NT2/D1 (cell line): ENCODE data around the gene C15orf62.

Experiments
- DNase-seq: peaks from one replicate; pipeline ENCODE4 v3.0.0-alpha.2; 2011; ENCODE audit warnings: low read depth, low spot score
- H3K27me3 ChIP-seq: 2 replicates; pipeline ENCODE4 v1.6.0; 2011; ENCODE audit warnings: mild to moderate bottlenecking; ENCODE audit not compliant: insufficient read length, insufficient read depth
- H3K36me3 ChIP-seq: 2 replicates; pipeline ENCODE4 v1.6.1; 2011; ENCODE audit warnings: mild to moderate bottlenecking, low read length, mixed read lengths; ENCODE audit not compliant: insufficient read depth, insufficient read length
- H3K4me1 ChIP-seq: 2 replicates; pipeline ENCODE4 v1.5.1; 2011; ENCODE audit not compliant: insufficient read depth, insufficient read length
- H3K4me3 ChIP-seq: 2 replicates; pipeline ENCODE4 v1.5.1; 2011; ENCODE audit warnings: low read depth; ENCODE audit not compliant: insufficient read length
- H3K9ac ChIP-seq: 2 replicates; pipeline ENCODE4 v1.6.0; 2011; ENCODE audit warnings: low read depth; ENCODE audit not compliant: insufficient read length
- H3K9me3 ChIP-seq: 2 replicates; pipeline ENCODE4 v1.5.1; 2011; ENCODE audit warnings: mild to moderate bottlenecking, low read length; ENCODE audit not compliant: insufficient read depth
- SUZ12 ChIP-seq: IDR thresholded peaks from 2 replicates; pipeline ENCODE4 v1.6.1; 2011; ENCODE audit not compliant: insufficient read length, insufficient read depth; ENCODE audit errors: extremely low read depth
- YY1 ChIP-seq: IDR thresholded peaks from 2 replicates; pipeline ENCODE4 v1.6.1; 2011; ENCODE audit not compliant: insufficient read length, insufficient read depth
- ZNF274 ChIP-seq: IDR thresholded peaks from 2 replicates; pipeline ENCODE4 v1.6.1; 2011; ENCODE audit warnings: mild to moderate bottlenecking, low read depth, low read length

Gene C15orf62

DNA sequence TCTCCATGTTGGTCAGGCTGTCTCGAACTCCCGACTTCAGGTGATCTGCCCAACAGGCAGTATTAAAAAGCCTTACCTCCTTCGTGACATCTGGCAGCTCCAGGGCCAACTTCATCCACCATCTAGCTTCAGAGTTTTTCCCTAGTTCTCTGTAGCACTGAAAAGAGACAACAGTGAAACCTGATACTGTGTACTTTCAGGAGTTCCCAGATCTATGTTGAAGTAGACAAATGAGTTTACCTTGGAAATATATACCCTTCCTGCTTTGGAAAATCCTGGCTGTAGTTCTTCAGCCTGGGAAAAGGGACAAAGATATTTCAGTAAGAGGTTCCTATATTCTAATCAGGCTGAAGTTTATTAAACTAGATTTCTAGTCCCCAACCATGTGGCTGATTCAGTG, 32.7 kb upstream of the C15orf62 start:
- TF ChIP-seq ZNF274: no peak
- no peak for TF ChIP-seq YY1
- TF ChIP-seq SUZ12: no peak
- no peak overlapping the region for H3K9ac ChIP-seq
- no peaks in the 10 kb centered on the region for H3K27me3 ChIP-seq
- H3K4me1 ChIP-seq: no peaks in the 10 kb centered on the region
- no peak for DNase-seq
- H3K9me3 ChIP-seq: no peaks in the 10 kb centered on the region
- no peak overlapping the region for H3K4me3 ChIP-seq
- H3K36me3 ChIP-seq: peaks cover 65% of the 10 kb centered on the region

DNA sequence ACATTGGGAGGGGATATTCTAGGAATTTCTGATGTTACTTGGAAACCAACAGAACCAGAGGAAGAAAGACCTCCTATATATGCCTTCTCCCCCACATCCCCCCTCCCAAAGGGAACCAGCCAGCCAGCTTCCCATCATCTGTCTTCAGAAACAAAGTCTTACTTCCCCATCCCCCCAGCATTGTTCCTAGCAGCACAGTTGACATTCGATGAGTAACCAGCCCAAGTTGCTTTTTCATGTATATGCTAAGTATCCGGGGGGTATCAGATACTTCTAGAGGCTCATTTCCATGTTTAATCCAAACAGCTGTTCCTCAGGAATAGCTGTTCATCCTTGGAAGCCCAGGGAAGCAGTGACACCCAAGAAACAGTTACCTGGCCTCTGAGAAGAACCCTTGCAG, 30.7 kb upstream of the C15orf62 start:
- Histone ChIP-seq H3K4me3 (no peak overlapping the region), H3K9ac (no peak overlapping the region), H3K4me1 (peaks cover 1% of the 10 kb centered on the region), H3K9me3 (no peaks in the 10 kb centered on the region), H3K27me3 (no peaks in the 10 kb centered on the region), H3K36me3 (peaks cover 70% of the 10 kb centered on the region)
- no peak for TF ChIP-seq YY1
- TF ChIP-seq SUZ12: no peak
- no peak for TF ChIP-seq ZNF274
- peak; percentile 71 for DNase-seq

- H3K27me3 ChIP-seq: no peaks in the 10 kb centered on the region
- peaks cover 69% of the 10 kb centered on the region for H3K36me3 ChIP-seq
- peaks cover 8% of the 10 kb centered on the region for H3K4me1 ChIP-seq
- no peaks in the 10 kb centered on the region for H3K9me3 ChIP-seq
- no peak overlapping the region for H3K4me3 ChIP-seq
- TF ChIP-seq ZNF274: no peak
- no peak for TF ChIP-seq SUZ12
- no peak for TF ChIP-seq YY1
- H3K9ac ChIP-seq: peak overlapping the region; percentile 11
- no peak for DNase-seq
Measured at GRCh38 chr15:40739854-40740253, 29.9 kb upstream of the C15orf62 start.

DNA sequence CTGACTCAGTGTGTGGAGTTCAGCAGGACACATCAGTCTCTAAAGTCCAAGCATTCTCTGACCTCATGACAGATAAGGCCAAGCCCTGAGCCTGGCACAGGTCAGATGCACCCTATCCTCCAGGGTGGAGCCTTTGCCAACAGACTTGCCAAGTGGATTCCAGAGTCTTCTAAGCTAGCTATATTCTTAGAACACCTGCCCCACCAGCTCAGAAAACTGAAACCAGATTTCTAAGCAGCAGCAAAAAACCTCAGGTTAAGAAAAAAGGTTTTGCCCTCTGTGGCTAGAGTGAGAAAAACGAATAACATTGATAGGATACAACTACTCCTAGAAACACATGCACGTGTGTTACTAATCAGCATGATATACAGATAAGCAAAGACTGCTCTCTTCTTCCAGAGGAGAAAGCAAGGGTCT, 26.3 kb upstream of the C15orf62 start:
- no peak for TF ChIP-seq SUZ12
- no peak for TF ChIP-seq ZNF274
- no peak for TF ChIP-seq YY1
- H3K9me3 ChIP-seq: no peaks in the 10 kb centered on the region
- H3K4me1 ChIP-seq: peaks cover 13% of the 10 kb centered on the region
- no peaks in the 10 kb centered on the region for H3K27me3 ChIP-seq
- no peak overlapping the region for H3K4me3 ChIP-seq
- DNase-seq: no peak
- peaks cover 51% of the 10 kb centered on the region for H3K36me3 ChIP-seq
- H3K9ac ChIP-seq: no peak overlapping the region

DNA sequence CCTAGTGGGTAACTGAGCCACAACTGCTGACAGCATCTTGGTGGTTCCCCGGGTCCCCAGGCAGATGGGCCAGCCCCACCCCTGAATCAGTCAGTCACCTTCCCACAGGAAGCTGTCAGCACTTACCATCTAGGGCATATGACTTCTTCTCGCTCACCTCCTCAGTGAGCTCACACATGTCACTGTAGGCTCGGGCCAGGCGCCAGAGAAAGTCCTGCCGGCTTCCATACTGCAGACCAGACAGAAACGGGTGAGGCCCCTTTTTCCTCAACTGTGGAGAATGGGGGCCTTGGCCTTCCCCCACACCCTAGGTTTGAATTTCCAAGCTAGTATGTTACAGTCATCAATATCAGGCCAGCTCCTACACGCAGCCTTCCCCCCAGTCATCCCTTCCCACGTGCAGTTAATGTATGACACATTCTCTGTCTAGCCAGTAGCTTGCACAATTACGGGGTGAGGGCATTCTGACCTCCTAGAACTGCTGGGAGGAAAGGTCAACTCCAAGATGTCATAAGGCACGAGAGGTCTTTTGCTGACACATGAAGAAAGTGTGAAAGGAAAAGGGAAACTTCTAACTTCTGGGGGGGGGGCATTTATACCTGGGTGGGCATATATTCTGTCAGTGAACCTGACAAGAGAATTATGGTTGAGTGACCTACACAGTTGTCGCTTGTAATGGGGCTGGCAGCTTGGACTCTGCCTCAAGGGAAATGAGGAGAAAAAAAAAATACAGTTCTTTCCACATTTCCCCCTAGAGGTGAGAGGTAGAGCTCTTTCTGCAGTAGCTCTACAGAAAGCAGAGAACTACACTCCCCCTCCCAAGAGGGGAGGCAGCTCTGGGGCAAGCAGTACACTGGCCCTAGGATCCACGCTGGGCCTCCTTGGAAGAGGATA, 25.6 kb upstream of the C15orf62 start:
- TF ChIP-seq YY1: no peak
- DNase-seq: no peak
- Histone ChIP-seq H3K9ac (peak overlapping the region; percentile 56), H3K4me1 (peaks cover 13% of the 10 kb centered on the region), H3K27me3 (no peaks in the 10 kb centered on the region), H3K9me3 (no peaks in the 10 kb centered on the region), H3K36me3 (peaks cover 46% of the 10 kb centered on the region), H3K4me3 (no peak overlapping the region)

DNA sequence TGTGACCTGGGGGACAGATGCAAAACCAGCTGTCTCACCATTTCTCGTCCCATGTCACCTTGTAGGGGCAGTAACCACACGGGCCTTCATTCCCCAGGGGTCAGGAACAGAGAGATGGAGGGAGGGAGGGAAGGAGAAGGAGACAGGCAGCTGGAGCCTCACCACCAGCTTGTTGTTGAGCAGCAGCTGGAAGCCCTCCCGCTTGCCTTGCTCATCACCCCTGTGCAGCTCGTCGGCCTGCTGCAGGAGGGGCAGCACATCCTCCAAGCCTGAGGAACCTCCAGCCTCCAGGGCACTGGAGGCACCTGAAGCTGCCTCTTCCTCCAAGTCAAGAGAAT, 25.0 kb upstream of the C15orf62 start:
- Histone ChIP-seq H3K4me3 (no peak overlapping the region), H3K27me3 (no peaks in the 10 kb centered on the region), H3K9ac (peak overlapping the region; percentile 56), H3K9me3 (no peaks in the 10 kb centered on the region), H3K4me1 (peaks cover 13% of the 10 kb centered on the region), H3K36me3 (peaks cover 49% of the 10 kb centered on the region)
- TF ChIP-seq ZNF274 (no peak), SUZ12 (no peak), YY1 (no peak)
- DNase-seq: no peak

DNA sequence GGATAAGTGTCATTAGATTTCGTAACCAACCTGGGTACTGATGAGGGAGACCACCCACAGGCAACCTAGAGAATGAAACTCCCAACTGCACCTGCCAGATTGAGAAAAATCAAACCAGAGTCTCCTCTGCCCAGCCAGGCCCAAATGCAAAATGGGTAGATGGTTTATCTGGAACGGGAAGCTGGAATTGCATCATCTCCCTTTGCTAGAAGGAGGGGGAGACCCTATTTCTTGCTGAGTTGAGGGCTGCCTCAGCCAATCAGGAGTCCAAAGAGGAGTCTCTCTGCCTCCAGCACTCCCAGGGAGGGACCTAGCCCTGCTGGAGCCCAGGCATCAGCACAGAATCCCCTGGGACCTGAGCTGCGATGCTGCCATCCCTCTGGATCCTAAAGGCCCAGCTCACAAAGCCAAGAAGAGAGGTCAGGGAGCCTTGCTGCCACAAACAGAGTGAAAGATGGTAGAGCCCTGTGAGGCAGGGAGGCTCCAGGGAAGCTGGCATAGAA, 22.8 kb upstream of the C15orf62 start:
- Histone ChIP-seq H3K9ac (peak overlapping the region; percentile 10), H3K9me3 (no peaks in the 10 kb centered on the region), H3K36me3 (peaks cover 56% of the 10 kb centered on the region), H3K4me3 (no peak overlapping the region), H3K4me1 (peaks cover 13% of the 10 kb centered on the region), H3K27me3 (no peaks in the 10 kb centered on the region)
- TF ChIP-seq YY1 (no peak), SUZ12 (no peak), ZNF274 (no peak)
- DNase-seq: no peak
